ENCODE data around the gene PRKG2.
"Not testable (repeated sequence)": the region's sequence is repeated elsewhere in the genome, so short reads cannot be mapped to it uniquely, and the experiment has no call there.

The PRKG2 gene

GRCh38 chr4:81153714-81154323, 61.2 kb downstream of the PRKG2 start:
- not testable (repeated sequence) for DNase-seq (ENCODE audit: low read depth)

DNA sequence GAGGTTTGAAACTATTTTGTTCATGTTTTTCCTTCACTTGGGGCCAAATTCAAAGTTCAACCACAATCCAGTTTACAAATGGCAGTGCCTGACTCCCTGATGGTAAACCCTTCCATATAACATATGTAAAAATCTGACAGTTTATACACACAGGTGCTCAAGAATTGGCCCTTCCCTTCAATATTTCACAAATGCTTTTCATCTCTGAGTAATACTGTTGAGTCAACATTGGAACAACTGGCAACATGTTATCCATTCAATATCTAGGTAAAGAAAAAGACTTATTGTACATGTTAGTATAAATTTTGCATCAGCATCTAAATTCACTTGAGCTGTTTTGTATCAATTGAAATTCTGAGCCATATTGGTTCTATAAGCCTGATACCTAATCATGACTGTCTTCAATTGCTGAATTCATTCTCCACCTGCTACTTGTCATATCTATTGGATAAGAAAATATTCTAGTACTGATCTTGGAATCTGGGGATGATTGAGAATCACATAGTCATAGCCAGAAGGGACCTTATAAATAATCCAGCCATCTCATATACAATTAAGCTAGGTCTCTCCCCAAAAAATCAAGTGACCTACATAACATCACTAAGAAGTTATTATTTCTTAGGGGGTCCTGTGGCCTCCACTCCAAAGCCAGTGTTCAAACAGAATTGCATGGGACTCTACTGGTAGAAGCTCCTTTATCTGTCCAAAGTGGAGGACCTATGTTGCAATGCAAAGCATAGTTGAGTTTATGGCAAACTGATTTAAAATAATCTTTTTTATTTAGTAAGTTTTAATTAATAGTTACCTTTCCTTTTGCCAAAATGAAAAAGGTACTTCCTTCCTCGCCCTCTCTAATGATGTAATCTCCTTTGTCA, 61.9 kb downstream of the PRKG2 start:
- no peak for DNase-seq (ENCODE audit: low read depth)

- DNase-seq (ENCODE audit: low read depth): no peak
Measured at GRCh38 chr4:81149976-81150375, 65.0 kb downstream of the PRKG2 start.

- DNase-seq (ENCODE audit: low read depth): no peak
Measured at GRCh38 chr4:81148576-81148975, 66.4 kb downstream of the PRKG2 start.

DNA sequence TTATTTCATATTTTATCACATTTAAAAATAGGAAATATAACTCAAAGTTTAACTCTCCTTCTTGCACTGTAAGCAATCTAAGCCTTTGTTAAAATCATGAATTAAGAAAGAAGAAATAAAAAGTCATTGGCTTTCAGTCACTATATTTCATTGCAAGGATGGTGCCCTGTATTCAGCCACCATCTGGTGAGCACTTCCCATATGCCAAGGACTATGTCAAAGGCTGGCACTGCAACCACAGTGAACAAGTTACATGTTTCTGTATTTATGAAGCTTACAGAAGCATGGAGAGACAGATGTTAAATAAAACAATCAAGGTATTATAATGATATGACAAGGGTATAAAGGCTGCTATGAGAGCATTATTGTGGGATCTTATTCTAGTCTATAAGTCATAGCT, 68.6 kb downstream of the PRKG2 start:
- no peak for DNase-seq (ENCODE audit: low read depth)

DNA sequence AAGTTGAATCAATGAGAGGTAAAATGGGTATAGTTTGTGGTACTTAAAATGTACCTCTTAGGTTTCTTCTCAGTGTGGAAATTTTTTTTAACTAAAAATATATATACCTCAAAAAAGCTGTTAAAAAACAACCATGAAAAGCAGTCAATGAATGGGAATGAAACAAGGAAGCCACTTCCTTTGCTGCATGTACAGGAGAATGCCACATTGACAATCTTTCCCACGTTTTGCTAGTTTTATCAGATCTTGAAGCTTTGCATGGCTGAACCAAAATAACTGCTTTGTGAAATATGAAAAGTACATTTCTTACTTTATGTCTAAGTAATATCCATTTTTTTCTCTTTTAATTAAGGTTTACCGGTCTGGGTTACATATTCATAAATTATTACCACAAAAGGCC, 71.8 kb downstream of the PRKG2 start:
- DNase-seq (ENCODE audit: low read depth): no peak

- no peak for DNase-seq (ENCODE audit: low read depth)
Measured at GRCh38 chr4:81142744-81143143, 72.3 kb downstream of the PRKG2 start.

DNA sequence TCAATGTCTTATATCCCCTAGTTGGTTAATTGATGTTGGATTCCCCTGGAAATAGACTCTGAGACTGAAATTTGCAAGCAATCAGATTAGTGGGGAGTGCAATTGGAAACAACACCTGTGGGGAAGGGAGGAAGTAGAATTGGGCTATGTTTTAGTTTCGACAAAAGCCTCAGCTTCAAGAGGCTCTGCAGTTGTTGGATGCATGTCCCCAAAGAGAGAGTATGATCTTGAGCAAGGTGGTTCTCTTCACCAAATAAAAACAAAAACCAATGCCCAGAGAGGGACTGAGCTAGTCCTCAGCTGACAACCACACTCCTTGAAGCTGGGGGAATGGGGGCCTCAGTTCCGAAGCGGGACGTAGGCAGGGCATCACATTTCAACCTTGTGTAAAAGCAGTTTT, 77.1 kb downstream of the PRKG2 start:
- DNase-seq (ENCODE audit: low read depth): no peak

DNA sequence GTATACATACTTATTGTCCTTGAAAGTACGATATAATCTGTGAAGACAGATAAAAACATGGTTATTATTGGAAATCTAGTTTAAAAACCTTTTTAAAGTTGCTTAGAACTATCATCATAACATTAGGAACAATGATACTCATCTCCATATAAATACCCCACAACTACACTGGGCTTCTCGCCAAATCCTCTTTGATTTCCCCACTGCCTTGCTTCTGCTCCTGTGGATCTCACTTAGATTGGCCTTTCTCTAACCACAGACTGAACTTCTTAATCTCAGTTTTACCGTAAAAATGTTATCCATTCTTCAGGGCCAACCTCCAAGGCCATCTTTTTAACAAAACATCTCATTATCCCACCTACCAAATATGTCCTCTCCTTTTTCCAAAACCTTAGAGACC, 77.6 kb downstream of the PRKG2 start:
- no peak for DNase-seq (ENCODE audit: low read depth)

- no peak for DNase-seq (ENCODE audit: low read depth)
Measured at GRCh38 chr4:81136161-81136905, 78.7 kb downstream of the PRKG2 start.

DNA sequence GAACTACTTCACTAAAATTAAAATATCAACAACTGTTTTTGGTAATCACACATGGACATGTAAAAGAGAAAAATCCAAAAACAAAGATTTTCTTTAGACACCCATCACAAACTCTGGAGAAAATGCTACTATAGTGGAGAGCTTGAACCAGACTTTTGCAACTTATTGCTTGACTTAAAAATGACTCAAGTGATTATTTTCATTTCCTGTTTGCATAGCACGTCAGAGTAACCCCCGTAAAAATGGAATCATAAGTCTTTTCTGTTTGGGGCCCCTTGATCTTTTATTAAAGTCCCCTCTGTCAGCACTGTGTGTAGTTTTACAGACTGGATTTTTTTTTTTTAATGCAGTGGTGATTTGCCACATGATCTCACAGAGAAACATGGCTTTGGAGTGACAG, 79.5 kb downstream of the PRKG2 start:
- no peak for DNase-seq (ENCODE audit: low read depth)

- DNase-seq (ENCODE audit: low read depth): no peak
Measured at GRCh38 chr4:81131563-81131962, 83.5 kb downstream of the PRKG2 start.

DNA sequence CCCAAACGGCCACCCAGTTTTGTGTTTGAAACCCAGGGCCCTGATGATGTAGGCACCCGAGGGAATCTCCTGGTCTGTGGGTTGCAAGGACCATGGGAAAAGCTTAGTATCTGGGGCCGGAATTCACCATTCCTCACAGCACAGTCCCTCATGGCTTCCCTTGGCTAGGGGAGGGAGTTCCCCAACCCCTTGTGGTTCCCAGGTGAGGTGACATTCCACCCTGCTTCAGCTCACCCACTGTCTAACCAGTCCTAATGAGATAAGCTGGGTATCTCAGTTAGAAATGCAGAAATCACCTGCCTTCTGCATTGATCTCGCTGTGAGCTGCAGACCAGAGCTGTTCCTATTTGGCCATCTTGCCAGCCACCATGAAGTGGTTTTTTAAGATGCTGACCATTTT, 84.0 kb downstream of the PRKG2 start:
- DNase-seq (ENCODE audit: low read depth): no peak

DNA sequence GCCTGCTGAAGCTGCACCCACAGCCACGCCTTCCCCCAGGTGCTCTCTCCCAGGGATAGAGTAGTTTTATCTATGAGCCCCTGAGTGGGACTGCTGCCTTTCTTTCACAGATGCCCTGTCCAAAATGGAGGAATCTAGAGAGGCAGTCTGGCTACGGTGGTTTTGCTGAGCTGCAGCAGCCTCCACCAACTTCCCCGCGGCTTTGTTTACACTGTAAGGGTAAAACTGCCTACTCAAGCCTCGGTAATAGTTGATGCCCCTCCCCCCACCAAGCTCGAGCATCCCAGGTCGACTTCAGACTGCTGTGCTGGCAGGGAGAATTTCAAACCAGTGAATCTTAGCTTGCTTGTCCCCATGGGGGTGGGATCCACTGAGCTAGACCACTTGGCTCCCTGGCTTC, 84.5 kb downstream of the PRKG2 start:
- DNase-seq (ENCODE audit: low read depth): no peak

DNA sequence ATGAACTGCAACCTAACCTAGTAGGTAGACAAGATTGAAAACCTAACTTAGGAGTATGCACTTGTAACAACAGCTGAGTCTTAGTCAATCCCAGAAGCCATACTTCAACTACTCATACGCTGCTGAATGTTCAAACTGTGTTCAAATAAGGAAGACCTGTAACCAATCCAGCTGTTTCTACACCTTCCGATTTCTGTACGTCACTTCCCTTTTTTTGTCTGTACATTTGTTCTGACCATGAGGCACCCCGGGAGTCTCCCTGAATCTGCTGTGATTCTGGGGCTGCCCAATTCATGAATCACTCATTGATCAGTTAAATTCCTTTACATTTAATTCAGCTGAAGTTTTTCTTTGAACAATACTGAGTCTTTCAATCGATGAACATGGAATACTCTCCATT, 95.0 kb downstream of the PRKG2 start:
- no peak for DNase-seq (ENCODE audit: low read depth)

DNA sequence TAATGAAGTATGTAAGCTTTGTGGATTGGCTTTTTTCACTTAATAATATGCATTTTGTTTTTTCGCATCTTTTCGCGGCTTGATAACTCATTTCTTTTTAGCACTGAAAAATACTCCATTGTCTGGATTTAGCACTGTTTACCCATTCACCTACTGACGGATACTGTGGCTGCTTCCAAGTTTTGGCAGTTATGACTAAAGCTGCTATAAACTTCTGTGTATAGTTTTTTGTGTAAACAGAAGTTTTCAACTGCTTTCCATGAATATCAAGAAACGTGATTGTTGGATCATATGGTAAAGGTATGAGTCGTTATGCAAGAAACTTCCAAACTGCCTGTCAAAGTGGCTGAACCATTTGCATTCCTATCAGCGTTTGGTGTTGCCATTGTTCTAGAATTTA, 96.9 kb downstream of the PRKG2 start:
- DNase-seq (ENCODE audit: low read depth): no peak

- no peak for DNase-seq (ENCODE audit: low read depth)
Measured at GRCh38 chr4:81116566-81116965, 98.5 kb downstream of the PRKG2 start.

- DNase-seq (ENCODE audit: low read depth): no peak
Measured at GRCh38 chr4:81113024-81113423, 102.0 kb downstream of the PRKG2 start.

DNA sequence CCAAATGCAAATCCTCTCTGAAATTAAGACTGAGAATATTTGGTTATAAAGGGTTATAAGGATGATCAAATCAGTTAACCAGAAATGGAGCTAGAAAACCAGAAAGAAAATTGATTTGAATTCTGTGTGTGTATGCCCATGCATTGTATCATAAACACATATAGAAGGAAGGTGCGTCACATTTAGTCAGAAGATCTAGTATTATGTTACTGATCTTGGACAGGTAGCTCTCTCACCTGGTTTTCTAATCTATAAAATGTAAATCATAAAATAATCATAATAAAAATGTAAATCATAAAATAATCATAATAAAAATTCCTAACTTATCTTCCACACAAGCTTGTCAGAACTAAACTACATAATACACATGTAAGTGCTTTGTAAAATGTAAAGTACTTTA, 105.7 kb downstream of the PRKG2 start:
- DNase-seq (ENCODE audit: low read depth): no peak

DNA sequence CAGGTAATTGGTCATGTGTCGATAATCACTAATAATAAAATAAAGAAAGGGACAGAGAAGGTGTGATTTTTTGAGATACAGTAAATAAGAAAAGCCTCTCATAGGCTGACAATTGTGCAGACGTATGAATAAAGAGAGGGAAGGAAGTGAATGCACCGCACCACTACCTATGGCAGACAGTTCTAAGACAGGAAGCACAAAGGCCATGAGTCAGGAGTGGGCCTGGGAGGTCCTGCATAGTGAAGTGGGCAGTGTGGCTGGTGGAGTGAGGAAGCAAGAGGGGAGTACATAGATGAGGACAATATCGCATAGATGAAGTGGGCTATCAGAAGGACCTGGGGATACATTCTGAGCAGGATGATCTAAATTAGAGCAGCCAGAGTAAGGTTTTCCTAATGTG, 108.9 kb downstream of the PRKG2 start:
- DNase-seq (ENCODE audit: low read depth): no peak

GRCh38 chr4:81102107-81102506, 112.9 kb downstream of the PRKG2 start:
- DNase-seq (ENCODE audit: low read depth): no peak

DNA sequence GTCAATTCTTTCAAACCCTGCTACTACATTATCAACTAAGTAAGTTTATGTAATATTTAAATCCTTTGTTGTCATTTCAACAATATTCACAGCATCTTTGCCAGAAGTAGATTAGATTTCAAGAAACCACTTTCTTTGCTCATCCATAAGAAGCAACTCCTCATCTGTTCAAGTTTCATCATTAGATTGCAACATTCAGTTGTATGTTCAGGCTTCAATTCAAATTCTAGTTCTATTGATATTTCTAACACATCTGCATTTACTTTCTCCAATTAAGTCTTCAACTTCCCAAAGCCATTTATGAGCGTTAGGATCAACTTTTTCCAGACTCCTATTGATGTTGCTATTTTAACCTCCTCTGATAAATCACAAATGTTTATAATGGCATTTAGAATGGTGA, 118.5 kb downstream of the PRKG2 start:
- DNase-seq (ENCODE audit: low read depth): no peak

GRCh38 chr4:81095389-81095788, 119.6 kb downstream of the PRKG2 start:
- no peak for DNase-seq (ENCODE audit: low read depth)
